Measurements from ENCODE around the gene DMD.

Gene DMD

DNA sequence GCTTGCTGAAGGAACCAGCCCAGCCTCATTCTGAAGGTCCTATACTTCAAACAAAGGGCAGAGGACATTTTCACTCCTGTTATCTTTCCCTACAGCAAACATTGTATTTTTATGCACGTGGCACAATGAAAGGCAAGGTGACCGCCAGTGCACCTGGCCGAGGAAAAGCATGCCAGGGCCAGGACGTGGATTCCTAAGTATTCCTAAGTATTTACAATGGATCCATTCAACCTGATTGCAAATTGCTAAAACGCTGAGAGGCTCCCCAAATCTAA, 2011.6 kb downstream of the DMD start:
- DNase-seq: no peak

- no peak for DNase-seq
Observed at GRCh38 chrX:31199056-31199839, 2012.1 kb downstream of the DMD start.

DNA sequence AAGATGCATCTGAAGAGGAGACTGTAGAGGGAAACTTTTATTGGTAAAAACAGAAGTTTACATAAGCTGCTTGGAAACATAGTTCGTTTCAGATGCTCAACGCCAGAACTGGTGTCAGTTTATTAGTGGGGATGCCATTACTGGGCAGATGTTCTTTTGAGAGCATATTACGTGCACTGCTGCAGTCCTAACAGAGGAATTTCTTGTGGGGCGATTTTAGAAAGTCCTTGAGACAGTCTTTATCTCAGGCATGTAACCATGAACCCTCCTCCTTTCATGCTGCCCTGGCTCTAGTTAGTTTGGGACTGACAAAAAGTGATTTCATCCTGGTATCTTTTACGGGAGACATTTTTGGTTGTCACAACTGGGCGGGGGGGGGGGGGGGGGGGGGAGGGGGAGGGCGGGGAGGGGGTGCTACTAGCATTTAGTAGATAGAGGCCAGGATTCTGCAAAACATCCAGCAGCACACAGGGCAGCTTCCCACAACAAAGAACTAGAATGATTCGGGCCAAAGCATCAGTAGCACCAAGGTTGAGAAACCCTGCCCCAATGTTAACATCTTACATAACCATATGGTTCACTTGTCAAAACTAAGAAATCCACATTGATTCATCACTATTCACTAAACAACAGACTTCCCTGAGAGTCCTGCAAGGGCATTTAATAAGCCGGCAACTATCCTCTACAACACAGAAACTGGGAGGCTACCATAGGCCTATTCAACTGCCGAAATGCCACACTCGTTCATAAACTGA, 2021.0 kb downstream of the DMD start:
- no peak for DNase-seq

DNA sequence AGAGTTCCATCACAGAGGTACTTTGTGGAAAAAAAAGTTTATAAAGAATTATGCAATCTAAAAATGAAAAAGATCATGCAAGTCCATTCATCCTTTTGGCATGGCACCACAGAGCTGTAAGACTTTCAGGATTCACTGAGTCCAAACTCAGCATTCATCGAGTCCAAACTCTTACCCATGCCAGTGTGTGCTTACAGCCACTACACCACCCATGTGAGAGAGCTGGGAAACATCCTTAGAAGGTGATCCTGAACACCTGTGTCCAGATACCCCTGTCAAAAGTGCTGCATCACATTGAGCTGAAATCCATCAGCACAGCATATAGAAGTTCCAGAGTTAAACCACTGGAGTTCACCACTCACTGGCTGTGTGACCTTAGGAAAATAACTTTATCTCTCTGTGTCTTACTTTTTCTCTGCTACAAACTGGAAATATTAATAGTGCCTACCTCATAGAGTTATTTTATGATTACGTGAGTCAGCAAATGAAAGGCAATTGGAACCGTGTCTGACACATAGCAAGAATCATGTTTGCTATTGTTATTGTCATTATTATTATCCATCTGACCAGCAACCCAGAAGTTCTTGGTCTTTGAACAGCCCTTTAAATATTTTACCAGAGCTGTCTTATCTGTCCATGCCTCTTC, 2024.5 kb downstream of the DMD start:
- no peak for DNase-seq

GRCh38 chrX:31185884-31186283, 2025.5 kb downstream of the DMD start:
- DNase-seq: no peak

GRCh38 chrX:31181377-31182000, 2029.9 kb downstream of the DMD start:
- DNase-seq: no peak

DNA sequence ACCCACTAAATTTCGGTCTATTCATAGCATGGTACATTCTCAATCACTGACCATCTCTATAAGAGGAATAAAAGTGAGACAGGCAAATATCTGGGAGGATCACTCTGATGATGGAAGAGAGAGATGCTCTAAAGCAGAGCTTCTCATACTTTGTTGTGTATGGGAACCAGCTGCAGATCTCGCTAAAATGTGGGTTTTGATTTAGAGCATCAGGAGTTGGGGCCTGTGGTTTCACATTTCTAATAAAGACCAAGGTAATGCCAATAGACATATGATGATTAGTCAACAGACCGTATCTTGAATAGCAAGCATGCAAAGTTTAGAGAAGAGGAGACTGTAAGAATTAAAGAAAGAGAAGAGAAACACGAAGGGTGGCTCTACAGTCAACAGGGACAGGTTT, 2032.1 kb downstream of the DMD start:
- DNase-seq: no peak

DNA sequence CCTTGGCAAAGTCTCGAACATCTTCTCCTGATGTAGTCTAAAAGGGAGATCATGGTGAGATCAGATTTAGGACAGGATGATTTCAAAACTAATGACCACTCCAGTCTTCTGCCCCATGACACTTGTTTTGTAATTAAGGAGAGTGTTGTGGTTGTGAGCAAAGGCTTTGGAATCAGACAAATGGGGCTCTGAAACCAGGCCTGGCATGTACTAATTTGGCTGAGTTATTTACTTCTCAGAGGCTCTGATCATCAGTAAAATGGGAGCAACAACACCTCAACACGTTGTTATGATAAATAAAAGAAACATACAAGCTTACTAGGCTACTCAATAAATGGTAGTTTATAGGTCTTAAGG, 2032.6 kb downstream of the DMD start:
- no peak for DNase-seq

GRCh38 chrX:31178064-31178768, 2033.1 kb downstream of the DMD start:
- DNase-seq: no peak

DNA sequence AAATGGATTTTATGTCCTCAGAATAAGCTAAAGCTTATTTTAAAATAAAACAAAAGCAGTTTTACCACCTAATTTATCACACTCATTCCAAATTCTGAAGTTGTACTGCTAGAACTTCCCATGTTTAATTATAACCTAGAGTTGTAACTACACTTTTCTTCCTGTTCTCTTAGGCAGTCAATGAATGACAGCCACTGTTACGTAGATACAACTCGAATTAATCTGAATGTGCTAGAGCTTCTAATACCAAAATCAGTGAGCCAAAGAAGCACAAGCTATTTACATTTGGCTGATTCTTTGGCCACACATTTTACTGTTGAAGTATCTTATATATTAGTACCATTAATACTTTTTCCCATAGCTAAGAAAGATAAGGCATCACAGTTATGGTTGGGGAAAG, 2040.6 kb downstream of the DMD start:
- DNase-seq: no peak

DNA sequence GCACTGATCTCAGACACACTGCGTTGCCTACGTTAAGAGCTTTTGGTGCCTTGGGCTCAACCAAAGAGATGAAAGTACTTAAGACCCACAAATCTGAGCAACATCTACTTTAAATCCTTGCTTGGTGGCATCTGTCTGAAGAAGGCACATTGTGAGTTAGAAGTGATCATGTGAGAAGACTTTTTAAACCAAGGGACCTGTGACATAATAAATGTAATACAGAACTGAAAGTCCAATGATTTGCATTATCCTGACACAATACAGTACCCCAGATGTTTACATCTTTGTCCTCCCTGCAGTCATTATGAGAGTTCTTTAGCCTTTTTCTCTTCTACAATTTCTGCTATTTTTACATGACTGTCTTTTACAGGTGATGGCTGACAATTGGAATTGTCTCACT, 2042.8 kb downstream of the DMD start:
- DNase-seq: no peak

DNA sequence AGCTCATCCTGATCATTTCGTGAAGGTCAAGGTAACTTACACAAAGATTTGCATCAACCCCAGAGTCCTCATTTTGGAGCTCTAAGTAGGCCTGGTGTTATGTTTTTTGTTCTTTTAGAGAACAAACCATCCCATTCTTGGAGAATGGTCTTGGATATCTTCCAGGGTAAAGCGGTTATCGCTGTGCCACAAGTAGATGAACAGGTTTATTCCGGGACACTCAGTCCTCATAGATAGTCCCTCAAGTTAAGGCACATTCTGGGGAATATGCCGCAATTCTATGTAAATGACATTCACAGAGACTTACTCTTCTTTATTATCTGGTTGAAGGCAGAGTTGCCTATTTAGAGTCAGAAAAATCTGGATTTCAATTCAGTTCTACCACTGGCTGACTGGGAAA, 2044.5 kb downstream of the DMD start:
- no peak for DNase-seq

DNA sequence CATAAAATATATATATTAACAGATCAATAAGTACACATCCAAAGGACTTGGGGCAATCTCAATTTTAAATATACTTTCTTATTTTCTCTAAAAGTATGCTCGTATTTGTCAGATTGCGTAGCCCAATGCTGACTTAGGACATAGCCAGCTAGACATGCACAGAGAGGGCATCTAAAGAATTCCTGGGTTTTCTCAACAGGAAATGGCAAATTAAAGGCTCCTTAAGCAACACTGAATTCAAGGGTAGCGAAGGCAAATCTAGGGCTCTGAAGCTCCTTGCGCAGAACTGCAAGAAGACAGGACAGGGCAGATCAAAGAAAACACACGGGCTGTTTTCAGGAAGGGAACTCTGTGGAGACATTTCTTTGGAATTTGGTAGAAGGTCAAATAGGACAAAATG, 2044.9 kb downstream of the DMD start:
- no peak for DNase-seq

DNA sequence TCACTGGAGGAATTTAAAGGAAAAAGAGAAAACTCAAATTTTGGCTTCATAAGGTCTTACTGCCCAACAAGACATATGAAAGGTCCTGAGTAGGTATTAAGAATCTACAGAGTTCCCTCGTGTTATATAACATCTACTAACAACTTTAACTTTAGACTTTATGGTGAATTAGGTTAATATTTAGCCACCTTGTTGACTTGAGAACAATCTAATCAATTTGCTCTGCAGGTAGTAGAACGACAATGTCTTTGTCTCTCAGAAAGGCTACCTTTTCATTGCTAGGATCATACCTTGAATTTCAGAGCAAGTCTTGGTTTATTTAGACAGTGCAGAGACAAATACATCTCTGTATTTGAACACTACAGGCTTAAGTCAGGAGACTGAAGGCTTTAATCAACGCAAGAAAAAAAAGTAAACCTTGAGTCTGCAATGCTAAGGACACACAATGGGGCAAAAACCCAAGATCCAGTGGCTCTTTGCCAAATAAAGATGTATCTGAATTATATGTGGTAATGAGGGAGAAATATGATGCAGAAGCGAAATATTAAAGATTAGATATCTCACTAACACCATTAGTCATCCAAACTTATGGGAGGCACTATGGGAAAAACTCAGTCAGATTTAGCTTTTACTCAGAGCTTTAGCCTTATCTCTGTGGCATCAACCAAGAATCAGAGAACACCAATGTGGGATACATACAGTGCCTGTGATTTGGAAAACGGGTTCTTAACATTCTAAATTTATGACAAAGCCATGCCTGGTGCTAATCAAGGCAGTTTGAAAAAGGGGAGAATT, 2045.9 kb downstream of the DMD start:
- no peak for DNase-seq

DNA sequence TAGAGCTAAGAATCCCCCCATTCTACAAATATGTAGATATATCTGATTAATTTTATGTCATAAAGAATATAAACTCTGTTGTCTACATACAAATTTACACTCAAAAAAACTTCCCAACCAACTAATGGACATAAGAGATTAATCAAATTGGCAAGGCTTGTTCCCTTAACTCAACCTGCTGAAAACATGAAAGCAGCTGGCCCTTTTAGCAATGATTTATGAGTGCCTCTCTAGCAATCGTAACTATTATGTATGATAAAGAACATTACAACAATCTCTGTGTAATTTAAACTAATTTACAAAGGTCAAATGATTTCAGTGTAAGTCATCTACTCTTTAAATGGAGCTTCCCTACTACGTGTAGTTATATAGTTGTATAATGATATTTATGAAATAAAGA, 2056.4 kb downstream of the DMD start:
- no peak for DNase-seq

DNA sequence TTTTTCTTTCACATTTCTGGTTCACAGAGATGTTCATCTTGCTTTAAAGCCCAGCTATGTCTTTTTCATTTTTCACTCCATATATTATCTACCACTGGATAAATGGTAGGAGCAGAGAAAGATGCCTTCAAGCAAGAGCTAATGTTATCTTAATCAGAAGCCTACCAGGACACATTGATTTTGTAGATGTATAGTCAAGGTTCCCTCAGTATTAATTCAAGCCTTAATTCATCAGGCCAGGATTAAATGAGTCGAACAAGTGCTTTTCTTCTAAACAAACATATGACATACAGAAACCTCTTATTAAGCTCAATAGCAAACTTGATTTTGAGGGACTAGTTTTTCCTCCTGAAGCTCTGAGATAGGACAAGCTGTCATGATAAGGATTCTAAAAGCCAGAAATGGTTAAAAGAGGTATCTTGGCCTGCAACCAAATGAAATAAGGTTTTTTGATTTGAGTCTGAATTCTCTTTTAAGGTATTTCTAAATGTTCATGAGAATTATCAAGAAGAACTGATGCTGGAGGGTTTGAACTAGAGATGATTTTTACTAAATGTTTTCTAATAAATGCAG, 2057.8 kb downstream of the DMD start:
- no peak for DNase-seq

DNA sequence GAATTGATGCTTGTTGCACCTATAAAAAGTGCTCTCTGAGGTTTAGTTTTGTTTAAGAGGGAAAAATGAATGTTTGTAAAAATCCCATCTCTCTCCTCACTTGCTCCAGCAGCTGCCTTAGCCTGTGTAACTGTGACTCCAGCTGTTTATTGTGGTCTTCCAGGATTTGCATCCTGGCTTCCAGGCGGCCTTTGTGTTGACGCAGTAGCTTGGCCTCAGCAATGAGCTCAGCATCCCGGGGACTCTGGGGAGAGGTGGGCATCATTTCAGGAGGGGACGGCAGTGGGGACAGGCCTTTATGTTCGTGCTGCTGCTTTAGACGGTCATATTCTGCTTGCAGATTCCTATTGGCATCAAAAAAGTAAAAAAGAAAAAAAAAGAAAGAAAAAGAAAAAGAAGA, 2064.2 kb downstream of the DMD start:
- DNase-seq: no peak

DNA sequence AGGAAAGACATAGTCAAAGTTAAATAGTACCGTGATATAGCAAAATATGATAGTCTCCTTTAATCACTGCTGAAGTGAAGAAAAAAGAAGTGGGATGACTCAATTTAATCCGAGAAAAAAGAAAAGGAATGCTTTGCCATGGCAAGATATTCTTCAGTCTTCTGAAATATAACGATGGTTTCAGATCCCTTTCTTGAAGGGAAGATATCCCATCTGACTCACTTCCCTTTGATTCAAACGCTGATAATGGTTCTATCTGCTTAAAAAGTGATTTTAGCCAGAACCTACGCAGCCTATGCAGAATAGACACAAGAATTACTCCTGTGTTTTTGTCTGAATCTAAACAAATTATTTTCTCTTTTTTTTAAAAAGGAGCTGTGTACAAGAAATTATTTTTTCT, 2071.4 kb downstream of the DMD start:
- DNase-seq: no peak

GRCh38 chrX:31138124-31138523, 2073.2 kb downstream of the DMD start:
- no peak for DNase-seq

DNA sequence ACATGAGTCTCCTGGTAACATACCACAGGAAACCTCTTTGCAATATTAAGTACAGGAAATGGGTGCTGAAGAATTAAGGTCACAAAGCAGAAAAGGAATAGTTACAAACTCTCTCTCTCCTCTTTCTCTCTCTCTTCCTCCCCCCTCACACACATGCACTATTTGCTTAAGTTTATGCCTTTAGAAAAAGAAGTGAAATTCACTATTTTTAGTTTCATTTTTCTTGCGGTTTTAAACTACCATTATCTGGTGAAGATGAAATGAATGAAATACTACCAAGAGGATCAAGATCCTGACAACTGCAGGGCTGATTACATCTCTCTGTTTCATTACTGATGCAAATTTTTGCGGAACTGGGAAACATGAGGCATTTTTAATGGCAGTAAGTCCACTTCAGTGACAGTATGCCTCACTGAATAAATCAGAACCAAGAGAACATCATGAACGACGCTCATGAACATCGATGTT, 2075.2 kb downstream of the DMD start:
- no peak for DNase-seq

DNA sequence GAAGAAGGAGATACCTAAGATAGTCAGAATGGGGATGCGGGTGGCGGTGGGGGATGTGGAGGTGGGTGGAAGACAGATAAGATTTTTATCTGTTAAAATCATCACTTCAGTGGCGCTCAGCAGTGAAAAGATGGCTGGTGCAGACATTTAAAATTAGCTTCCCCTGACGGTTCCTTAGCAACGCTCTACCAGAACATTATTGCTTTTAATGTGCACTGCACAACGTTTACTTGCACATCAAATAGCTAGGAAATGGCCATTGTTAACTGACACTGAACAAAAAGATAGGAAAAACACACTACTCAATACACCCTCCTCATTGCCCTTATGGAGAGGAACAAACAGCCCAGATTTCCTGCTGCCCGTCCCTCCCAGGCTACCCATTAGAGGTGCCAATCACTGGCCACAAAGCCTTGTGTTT, 2078.5 kb downstream of the DMD start:
- no peak for DNase-seq
